NCI-H2171 (cell line): ENCODE measurements around the gene MACIR.

Experiments
- DNase-seq: peaks from one replicate; lab custom pipeline; 2025; lab: John Stamatoyannopoulos, UW

The MACIR gene

GRCh38 chr5:103291606-103292005, 33.0 kb downstream of the MACIR start:
- no peak for DNase-seq

- DNase-seq = no peak
Observed at GRCh38 chr5:103293099-103293498, 34.5 kb downstream of the MACIR start.

- no peak for DNase-seq
Observed at GRCh38 chr5:103293719-103294118, 35.2 kb downstream of the MACIR start.

GRCh38 chr5:103294906-103295305, 36.3 kb downstream of the MACIR start:
- no peak for DNase-seq

- DNase-seq = no peak
Observed at GRCh38 chr5:103295424-103295823, 36.9 kb downstream of the MACIR start.

GRCh38 chr5:103295871-103296270, 37.3 kb downstream of the MACIR start:
- no peak for DNase-seq

- no peak for DNase-seq
Observed at GRCh38 chr5:103298117-103298516, 39.6 kb downstream of the MACIR start.

- DNase-seq = no peak
Observed at GRCh38 chr5:103298607-103299188, 40.1 kb downstream of the MACIR start.

GRCh38 chr5:103305809-103306208, 47.2 kb downstream of the MACIR start:
- no peak for DNase-seq

- no peak for DNase-seq
Observed at GRCh38 chr5:103307470-103307869, 48.9 kb downstream of the MACIR start.

GRCh38 chr5:103308774-103309173, 50.2 kb downstream of the MACIR start:
- no peak for DNase-seq

- DNase-seq = no peak
Observed at GRCh38 chr5:103313056-103313455, 54.5 kb downstream of the MACIR start.

GRCh38 chr5:103315455-103315854, 56.9 kb downstream of the MACIR start:
- DNase-seq = no peak

- DNase-seq = no peak
Observed at GRCh38 chr5:103327451-103327850, 68.9 kb downstream of the MACIR start.

GRCh38 chr5:103327893-103328292, 69.3 kb downstream of the MACIR start:
- no peak for DNase-seq
